HG03521 (cell line): Measurements from ENCODE around the gene ERO1B.
"Not testable (repeated sequence)": the region's sequence is repeated elsewhere in the genome, so short reads cannot be mapped to it uniquely, and the experiment has no call there.

ENCODE experiments used
- ATAC-seq: cut with Tn5 transposase; IDR thresholded peaks from one replicate; pipeline ENCODE4 v1.9.1; 2021; ENCODE audit warnings: mild to moderate bottlenecking, moderate library complexity; ENCODE audit not compliant: unreplicated experiment

Gene ERO1B

DNA sequence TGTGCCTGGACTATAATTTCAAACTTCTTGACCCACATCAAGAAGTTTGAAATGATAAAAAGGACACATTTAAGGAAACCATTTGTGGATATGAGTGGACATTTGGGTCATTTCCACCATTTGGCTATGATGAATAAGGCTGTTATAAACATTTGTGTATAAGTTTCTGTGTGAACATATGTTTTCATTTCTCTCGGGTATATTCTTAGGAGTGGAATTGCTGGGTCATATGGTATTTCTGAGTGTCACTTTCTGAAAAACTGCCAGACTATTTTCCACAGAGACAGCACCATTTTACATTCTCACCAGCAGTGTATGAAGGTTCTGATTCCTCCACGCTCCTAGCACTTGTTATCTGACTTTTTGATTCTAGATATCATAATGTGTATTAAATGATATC lies 88.6 kb downstream of the ERO1B start:
- no peak for ATAC-seq

- not testable (repeated sequence) for ATAC-seq
Measured at GRCh38 chr1:236188084-236188483, 93.7 kb downstream of the ERO1B start.

DNA sequence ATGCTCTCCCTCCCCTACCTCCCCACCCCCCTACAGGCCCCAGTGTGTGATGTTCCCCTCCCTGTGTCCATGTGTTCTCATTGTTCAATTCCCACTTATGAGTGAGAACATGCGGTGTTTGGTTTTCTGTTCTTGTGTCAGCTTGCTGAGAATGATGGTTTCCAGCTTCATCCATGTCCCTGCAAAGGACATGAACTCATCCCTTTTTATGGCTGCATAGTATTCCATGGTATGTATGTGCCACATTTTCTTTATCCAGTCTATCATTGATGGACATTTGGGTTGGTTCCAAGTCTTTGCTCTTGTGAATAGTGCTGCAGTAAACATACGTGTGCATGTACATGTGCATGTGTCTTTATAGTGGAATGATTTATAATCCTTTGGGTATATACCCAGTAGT lies 95.3 kb downstream of the ERO1B start:
- ATAC-seq: not testable (repeated sequence)

DNA sequence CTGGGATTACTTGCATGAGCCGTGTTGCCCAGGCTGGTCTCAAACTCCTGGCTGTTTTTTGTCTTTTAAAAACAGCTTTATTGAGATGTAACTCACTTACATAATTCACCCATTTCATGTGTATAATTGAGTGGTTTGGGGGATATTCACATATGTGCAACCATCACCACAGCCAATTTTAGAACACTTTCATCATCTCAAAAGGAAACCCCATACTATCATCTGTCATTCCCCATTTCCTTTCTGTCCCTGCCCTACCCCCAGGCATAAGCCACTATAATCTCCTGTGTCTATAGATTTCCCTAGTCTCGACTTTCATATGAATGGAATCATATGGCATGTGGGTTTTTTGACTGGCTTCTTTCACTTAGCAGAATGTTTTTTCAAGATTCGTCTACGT lies 96.1 kb downstream of the ERO1B start:
- no peak for ATAC-seq

GRCh38 chr1:236181059-236181458 lies 100.7 kb downstream of the ERO1B start:
- no peak for ATAC-seq

GRCh38 chr1:236179634-236180033 lies 102.1 kb downstream of the ERO1B start:
- no peak for ATAC-seq

- ATAC-seq: no peak
Measured at GRCh38 chr1:236176337-236177336, 105.1 kb downstream of the ERO1B start.

GRCh38 chr1:236175642-236176336 lies 106.0 kb downstream of the ERO1B start:
- peak; percentile 61 for ATAC-seq

- no peak for ATAC-seq
Measured at GRCh38 chr1:236173174-236173767, 108.5 kb downstream of the ERO1B start.

GRCh38 chr1:236172041-236172579 lies 109.6 kb downstream of the ERO1B start:
- ATAC-seq: no peak

GRCh38 chr1:236168716-236169429 lies 112.9 kb downstream of the ERO1B start:
- no peak for ATAC-seq

- no peak for ATAC-seq
Measured at GRCh38 chr1:236167578-236167977, 114.2 kb downstream of the ERO1B start.

DNA sequence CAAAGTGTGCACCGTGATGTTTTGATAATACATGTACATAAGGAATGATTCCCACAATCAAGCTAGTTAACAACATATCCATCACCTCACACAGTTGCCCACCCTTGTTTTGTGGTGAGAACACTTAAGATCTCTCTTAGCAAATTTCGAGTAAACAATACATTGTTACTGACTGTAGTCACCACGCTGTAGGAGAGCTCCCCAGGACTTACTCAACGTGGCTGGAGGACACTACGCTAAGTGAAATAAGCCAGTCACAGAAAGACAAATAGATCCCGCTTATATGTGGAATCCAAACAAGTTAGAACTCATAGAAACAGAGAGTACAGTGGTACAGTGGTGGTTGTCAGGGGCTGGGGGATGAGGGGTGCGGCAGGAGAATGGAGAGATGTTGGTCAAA lies 114.6 kb downstream of the ERO1B start:
- no peak for ATAC-seq

DNA sequence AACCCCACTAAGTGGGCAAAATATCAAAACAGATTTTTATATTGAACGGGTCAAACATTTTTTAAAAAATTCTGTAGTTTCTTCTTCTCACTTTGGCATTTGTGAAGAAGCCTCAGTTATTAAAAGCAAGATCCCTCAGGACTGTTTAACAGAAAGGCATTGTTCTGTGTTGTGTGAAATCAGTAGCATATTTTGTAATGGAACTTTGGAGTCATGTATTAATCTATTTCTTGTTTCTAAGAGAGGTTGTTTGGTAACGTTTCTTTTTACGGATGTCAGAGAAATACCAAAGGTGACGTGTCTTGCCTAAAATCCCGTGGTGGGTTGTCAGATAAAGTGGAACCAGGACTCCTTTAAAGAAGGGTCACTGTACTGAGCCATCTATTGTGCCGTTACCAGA lies 115.7 kb downstream of the ERO1B start:
- no peak for ATAC-seq
